ENCODE data around the gene IL13. TPM values are rescaled to one million over a fixed set of nuclear protein-coding genes. Genes with fewer than 3 reads are reported as not detected.

The IL13 gene
- total RNA-seq, 3 donors from 2014 or later: not detected

DNA sequence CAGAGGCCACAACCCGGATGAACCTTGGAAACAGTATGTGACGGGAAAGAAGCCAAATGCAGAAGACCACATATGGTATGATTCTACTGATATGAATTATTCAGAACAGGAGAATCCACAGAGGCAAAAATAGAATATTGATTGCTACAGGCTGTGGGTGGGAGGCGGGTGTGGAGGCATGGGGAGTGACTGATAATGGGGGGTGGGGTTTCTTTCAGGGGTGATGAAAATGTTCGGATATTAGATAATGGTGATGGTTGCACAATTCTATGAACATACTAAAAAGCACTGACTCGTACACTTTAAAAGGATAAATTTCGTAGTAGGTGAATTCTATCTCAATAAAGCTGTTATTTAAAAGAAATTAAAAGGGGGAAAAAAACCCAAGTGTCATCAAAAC lies 26.5 kb downstream of the IL13 start:
- ATAC-seq (no peak), DNase-seq (no peak)
- Histone ChIP-seq H3K36me3 (ENCODE audit: low read depth) (no peaks in the 10 kb centered on the region), H3K9me3 (no peaks in the 10 kb centered on the region), H3K4me1 (ENCODE audit: low read depth) (no peaks in the 10 kb centered on the region), H3K4me3 (no peak overlapping the region)
- TF ChIP-seq, protein P1, sequence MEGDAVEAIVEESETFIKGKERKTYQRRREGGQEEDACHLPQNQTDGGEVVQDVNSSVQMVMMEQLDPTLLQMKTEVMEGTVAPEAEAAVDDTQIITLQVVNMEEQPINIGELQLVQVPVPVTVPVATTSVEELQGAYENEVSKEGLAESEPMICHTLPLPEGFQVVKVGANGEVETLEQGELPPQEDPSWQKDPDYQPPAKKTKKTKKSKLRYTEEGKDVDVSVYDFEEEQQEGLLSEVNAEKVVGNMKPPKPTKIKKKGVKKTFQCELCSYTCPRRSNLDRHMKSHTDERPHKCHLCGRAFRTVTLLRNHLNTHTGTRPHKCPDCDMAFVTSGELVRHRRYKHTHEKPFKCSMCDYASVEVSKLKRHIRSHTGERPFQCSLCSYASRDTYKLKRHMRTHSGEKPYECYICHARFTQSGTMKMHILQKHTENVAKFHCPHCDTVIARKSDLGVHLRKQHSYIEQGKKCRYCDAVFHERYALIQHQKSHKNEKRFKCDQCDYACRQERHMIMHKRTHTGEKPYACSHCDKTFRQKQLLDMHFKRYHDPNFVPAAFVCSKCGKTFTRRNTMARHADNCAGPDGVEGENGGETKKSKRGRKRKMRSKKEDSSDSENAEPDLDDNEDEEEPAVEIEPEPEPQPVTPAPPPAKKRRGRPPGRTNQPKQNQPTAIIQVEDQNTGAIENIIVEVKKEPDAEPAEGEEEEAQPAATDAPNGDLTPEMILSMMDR (IDR thresholded peaks at IDR 0.05): no peak
- intact Hi-C loops (cut with DNase I, micrococcal nuclease): no loop called here

- no peaks in the 10 kb centered on the region for H3K36me3 ChIP-seq (ENCODE audit: low read depth)
- TF ChIP-seq, protein P1 (IDR thresholded peaks at IDR 0.05): no peak
- no peaks in the 10 kb centered on the region for H3K4me1 ChIP-seq (ENCODE audit: low read depth)
- intact Hi-C loops (cut with DNase I, micrococcal nuclease): no loop called here
- no peak overlapping the region for H3K4me3 ChIP-seq
- no peaks in the 10 kb centered on the region for H3K9me3 ChIP-seq
- DNase-seq: no peak
- no peak for ATAC-seq
Measured at GRCh38 chr5:132684922-132685720, 27.1 kb downstream of the IL13 start.

DNA sequence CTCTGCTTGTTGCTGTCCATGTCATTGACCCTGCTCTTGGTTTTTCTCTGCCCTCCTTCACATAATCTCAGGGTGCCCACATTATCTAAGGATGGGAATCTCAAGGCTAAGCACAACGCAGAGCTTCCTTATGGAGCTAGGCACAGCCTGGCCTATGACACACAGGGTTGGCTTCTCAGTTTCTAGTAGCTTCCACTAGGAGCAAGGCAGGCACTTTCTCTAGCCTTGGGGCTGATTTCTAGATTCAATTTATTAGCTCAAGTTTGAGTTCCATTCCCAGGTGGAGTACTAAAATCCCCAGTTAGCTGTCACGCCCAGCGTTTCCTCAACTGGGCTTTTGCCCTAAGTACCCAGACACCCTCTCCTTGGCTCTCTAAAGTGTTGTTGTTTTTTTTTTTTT lies 28.2 kb downstream of the IL13 start:
- ATAC-seq (no peak), DNase-seq (no peak)
- Histone ChIP-seq H3K4me3 (no peak overlapping the region), H3K9me3 (no peaks in the 10 kb centered on the region), H3K36me3 (ENCODE audit: low read depth) (no peaks in the 10 kb centered on the region), H3K4me1 (ENCODE audit: low read depth) (no peaks in the 10 kb centered on the region)
- TF ChIP-seq, protein P1 (IDR thresholded peaks at IDR 0.05): no peak
- intact Hi-C loops (cut with DNase I, micrococcal nuclease): no loop called here

DNA sequence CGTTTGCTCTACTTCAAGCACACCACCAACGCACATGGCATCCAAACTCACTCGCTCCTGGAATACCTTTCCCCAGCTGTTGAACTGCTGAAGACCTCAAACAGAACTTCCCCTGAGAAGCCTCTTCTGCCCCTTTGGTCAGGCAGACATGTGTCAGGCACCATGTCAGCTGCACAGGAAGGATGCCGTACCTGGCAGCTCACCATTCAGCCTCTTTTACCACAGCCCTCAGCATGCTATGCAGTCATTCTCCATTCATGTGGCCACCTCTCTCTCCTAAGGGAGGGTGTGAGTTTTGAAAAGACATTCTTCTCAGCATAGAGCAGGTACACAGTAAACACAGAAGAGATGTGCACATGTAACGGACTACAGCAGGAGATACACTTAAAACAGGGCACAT lies 30.0 kb downstream of the IL13 start:
- intact Hi-C loops (cut with DNase I, micrococcal nuclease): no loop called here
- H3K4me1 ChIP-seq (ENCODE audit: low read depth): no peaks in the 10 kb centered on the region
- DNase-seq: no peak
- TF ChIP-seq, protein P1 (IDR thresholded peaks at IDR 0.05): no peak
- no peaks in the 10 kb centered on the region for H3K36me3 ChIP-seq (ENCODE audit: low read depth)
- peak; percentile 34 for ATAC-seq
- H3K9me3 ChIP-seq: no peaks in the 10 kb centered on the region
- H3K4me3 ChIP-seq: no peak overlapping the region

DNA sequence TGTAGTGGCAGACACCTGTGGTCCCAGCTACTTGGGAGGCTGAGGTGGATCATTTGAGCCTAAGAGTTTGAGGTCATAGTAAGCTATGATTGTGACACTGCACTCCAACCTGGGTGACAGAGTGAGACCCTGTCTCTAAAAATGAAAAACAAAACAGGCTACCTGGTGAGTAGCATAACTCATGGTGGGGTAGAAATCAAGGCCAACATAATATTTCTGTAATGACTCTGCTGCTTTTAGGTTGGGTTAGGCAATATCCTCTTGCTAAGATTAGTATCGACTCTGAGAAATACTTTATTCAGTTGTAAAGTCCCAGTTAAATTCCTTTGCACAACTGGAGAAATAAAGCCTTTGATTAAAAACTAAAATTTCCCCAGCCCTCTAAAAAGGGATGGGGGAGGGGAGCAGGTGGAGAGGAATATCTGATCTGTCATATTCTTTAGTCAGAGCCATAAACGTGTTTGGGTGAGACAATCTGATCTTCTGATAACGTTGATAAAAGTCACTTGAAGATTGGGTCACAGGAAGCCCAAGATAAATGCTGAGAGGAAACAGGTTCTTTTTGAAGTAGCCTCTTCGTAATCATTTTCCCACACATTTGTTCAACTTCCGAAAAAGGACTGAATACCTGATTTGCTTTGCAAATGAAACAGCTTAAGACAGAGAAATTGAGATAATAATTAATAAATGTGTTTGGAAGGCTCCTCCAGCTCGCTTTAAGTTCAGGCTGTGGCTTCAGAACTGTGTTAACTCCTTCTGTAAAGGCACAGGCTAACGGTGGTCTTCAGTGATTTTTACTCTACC lies 30.8 kb downstream of the IL13 start:
- intact Hi-C loops (cut with DNase I, micrococcal nuclease): no loop called here
- H3K4me1 ChIP-seq (ENCODE audit: low read depth): no peaks in the 10 kb centered on the region
- no peaks in the 10 kb centered on the region for H3K9me3 ChIP-seq
- DNase-seq: no peak
- ATAC-seq: no peak
- TF ChIP-seq, protein P1 (IDR thresholded peaks at IDR 0.05): no peak
- H3K4me3 ChIP-seq: no peak overlapping the region
- no peaks in the 10 kb centered on the region for H3K36me3 ChIP-seq (ENCODE audit: low read depth)

All from mucosa of descending colon (tissue), 3 donors.